ENCODE data around the gene PRKAG1. TPM values are rescaled to one million over a fixed set of nuclear protein-coding genes. Genes with fewer than 3 reads are reported as not detected.

PRKAG1 gene
- total RNA-seq, 2 experiments from 2014 or later = 22.8 to 45.9 TPM

DNA sequence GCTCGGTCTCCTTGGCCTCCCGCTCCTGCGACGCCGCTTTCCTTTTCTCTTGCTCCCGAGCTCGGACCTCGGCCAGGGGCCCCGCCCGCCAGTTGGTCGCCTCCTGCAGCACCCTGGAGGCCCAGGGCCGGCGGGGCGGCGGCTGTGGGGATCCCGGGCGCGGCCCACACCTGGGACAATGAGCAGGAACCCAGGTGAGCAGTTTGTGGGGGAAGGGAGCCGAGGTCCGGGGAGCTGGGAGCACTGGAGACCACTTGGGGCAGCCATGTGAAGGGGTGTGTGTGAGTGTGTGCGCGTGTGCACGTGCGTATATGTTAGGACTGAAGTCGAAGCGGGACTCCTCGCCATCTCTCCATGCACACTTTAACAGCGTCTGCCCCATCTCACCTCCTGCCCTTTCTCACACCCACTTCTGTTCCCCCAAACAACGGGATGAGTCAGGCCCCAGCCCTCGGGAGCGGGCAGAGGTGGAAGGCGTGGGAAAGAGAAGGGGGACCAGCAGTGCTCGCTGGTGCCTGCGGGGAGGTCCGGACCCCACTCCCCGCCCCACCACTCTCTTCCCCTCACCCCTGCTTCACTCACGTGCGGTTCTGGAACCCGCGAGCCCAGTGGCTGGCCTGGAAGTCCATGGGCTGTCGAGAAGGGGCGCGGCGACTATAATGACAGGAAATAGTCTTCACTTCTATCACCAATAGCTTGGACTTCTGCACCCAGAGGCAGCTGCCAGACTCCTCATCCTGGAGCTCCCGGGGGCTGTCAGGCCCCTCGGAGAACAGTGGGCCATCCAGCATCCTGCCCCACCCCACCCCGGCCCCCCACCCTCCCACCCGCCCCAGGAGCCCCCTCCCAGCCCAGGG lies 19.9 kb downstream of the PRKAG1 start:
- H3K9me2 ChIP-seq (ENCODE audit: insufficient read depth, low read length) = no peaks in the 10 kb centered on the region
- H2AFZ ChIP-seq (ENCODE audit: low read length) = no peak overlapping the region
- no peaks in the 10 kb centered on the region for H3K9me3 ChIP-seq (ENCODE audit: low read length)
- peaks cover 30% of the 10 kb centered on the region for H3K4me1 ChIP-seq (ENCODE audit: insufficient read depth, low read length, poor library complexity, severe bottlenecking)
- POLR2A ChIA-PET = interaction anchor here (1.1 to 1.2 kb wide), 3 partner anchors 16 to 134 kb away, joined by 3 to 6 read pairs (median 4); no protein-coding TSS in a partner anchor
- peaks cover 19% of the 10 kb centered on the region for H3K36me3 ChIP-seq (ENCODE audit: insufficient read depth, low read length)
- H4K20me1 ChIP-seq (ENCODE audit: insufficient read depth, low read length) = no peaks in the 10 kb centered on the region
- CTCF ChIA-PET (ENCODE audit: unreplicated experiment) = interaction anchor here (0.7 to 0.8 kb wide), 2 partner anchors 41 to 90 kb away, joined by 3 read pairs; partner anchors contain the start of gene ARF3
- no peak overlapping the region for H3K27ac ChIP-seq (ENCODE audit: low read depth, low read length, poor library complexity, severe bottlenecking)
- H3K4me2 ChIP-seq (ENCODE audit: low read length) = peak overlapping the region; percentile 67
- intact Hi-C loops (cut with micrococcal nuclease; ENCODE audit: unreplicated experiment) = loop anchor here (5.0 kb wide), 1 partner anchor 99 kb away; no protein-coding TSS in a partner anchor
- peak overlapping the region; percentile 34 for H3K4me3 ChIP-seq (ENCODE audit: low read depth, low read length, poor library complexity, severe bottlenecking)
- no peak for DNase-seq (ENCODE audit: low spot score)
- peak; percentile 76; the same call in 1 of the 2 replicates for TF ChIP-seq EZH2phosphoT487 (IDR thresholded peaks at IDR 0.05; ENCODE audit: borderline replicate concordance, low read depth, low read length)
- TF ChIP-seq, protein P1, sequence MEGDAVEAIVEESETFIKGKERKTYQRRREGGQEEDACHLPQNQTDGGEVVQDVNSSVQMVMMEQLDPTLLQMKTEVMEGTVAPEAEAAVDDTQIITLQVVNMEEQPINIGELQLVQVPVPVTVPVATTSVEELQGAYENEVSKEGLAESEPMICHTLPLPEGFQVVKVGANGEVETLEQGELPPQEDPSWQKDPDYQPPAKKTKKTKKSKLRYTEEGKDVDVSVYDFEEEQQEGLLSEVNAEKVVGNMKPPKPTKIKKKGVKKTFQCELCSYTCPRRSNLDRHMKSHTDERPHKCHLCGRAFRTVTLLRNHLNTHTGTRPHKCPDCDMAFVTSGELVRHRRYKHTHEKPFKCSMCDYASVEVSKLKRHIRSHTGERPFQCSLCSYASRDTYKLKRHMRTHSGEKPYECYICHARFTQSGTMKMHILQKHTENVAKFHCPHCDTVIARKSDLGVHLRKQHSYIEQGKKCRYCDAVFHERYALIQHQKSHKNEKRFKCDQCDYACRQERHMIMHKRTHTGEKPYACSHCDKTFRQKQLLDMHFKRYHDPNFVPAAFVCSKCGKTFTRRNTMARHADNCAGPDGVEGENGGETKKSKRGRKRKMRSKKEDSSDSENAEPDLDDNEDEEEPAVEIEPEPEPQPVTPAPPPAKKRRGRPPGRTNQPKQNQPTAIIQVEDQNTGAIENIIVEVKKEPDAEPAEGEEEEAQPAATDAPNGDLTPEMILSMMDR (conservative IDR thresholded peaks at IDR 0.05; ENCODE audit: low read length) = no peak
- no TSS peak for BruUV-seq (replicated peaks)
- H3K79me2 ChIP-seq (ENCODE audit: insufficient read depth, low read depth, low read length) = no peaks in the 10 kb centered on the region

DNA sequence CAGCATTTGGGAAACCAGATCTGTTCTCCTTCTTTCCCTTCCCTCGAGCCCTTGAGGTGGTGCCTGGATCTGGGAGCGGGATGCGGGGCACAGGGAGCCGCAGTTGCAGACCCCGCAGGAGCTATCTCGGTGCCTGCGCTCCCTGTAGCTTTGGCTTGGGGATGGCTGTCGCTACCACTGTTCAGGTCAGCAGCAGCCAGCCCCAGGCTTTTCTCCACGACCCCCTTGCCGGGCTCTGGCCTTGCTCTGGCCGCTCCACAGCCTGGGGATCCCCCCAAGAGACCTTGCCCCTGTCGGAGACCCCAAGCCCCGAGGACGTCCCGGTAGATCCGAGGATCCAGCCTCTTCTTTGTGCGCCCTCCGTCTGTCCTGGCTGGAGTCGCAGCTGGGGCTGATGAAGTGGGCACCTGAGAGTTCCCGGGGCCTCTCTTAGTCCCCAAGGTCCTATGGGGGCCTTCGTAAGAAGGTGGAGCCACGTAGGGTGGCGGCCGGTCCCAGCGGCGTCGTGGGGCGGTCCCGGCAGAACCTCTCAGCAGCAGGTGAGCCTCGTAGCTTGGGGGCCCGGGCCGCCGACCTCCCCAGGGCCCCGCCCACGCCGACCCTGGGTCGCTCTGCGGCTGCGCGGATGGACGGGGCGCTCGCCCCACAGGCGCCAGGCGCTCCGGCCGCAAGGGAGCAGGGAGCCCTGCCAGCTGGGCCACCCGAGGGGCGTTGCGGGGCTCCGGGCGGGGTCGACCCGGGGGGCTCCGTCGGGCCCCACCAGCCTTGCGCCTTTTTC lies 20.7 kb downstream of the PRKAG1 start:
- Histone ChIP-seq H2AFZ (ENCODE audit: low read length) (no peak overlapping the region), H3K9me3 (ENCODE audit: low read length) (no peaks in the 10 kb centered on the region), H3K4me3 (ENCODE audit: low read depth, low read length, poor library complexity, severe bottlenecking) (peak overlapping the region; percentile 34), H3K36me3 (ENCODE audit: insufficient read depth, low read length) (peaks cover 15% of the 10 kb centered on the region), H3K27ac (ENCODE audit: low read depth, low read length, poor library complexity, severe bottlenecking) (no peak overlapping the region), H3K9me2 (ENCODE audit: insufficient read depth, low read length) (no peaks in the 10 kb centered on the region), H4K20me1 (ENCODE audit: insufficient read depth, low read length) (no peaks in the 10 kb centered on the region), H3K4me2 (ENCODE audit: low read length) (peak overlapping the region; percentile 67), H3K79me2 (ENCODE audit: insufficient read depth, low read depth, low read length) (no peaks in the 10 kb centered on the region), H3K4me1 (ENCODE audit: insufficient read depth, low read length, poor library complexity, severe bottlenecking) (peaks cover 30% of the 10 kb centered on the region)
- POLR2A ChIA-PET = interaction anchor here (1.0 to 1.2 kb wide), 3 partner anchors 20 to 74 kb away, joined by 4 read pairs; no protein-coding TSS in a partner anchor
- no peak for DNase-seq (ENCODE audit: low spot score)
- TF ChIP-seq EZH2phosphoT487 (IDR thresholded peaks at IDR 0.05; ENCODE audit: borderline replicate concordance, low read depth, low read length) = no peak
- TF ChIP-seq, protein P1 (conservative IDR thresholded peaks at IDR 0.05; ENCODE audit: low read length) = no peak
- intact Hi-C loops (cut with micrococcal nuclease; ENCODE audit: unreplicated experiment) = loop anchor here (5.0 kb wide), 1 partner anchor 99 kb away; no protein-coding TSS in a partner anchor
- BruUV-seq (replicated peaks) = no TSS peak
- CTCF ChIA-PET (ENCODE audit: unreplicated experiment) = interaction anchor here (0.5 to 2.0 kb wide), 2 partner anchors 17 to 22 kb away, joined by 4 to 9 read pairs; no protein-coding TSS in a partner anchor

All from OCI-LY7 (cell line).